22Rv1 (cell line): ENCODE data around the gene BCOR.

Source experiments
- CTCF ChIP-seq: fragments of 450-650 bp; IDR thresholded peaks from 2 replicates; pipeline ENCODE4 v1.5.1; 2017; ENCODE audit warnings: mild to moderate bottlenecking
- ZFX ChIP-seq: fragments of 450-650 bp; IDR thresholded peaks from 2 replicates; pipeline ENCODE4 v1.6.1; 2017; ENCODE audit warnings: antibody characterized with exemption, borderline replicate concordance

- TF ChIP-seq CTCF (no peak), ZFX (no peak)
These were observed 2.0 kb downstream of the BCOR start for GRCh38 chrX:40095583-40096394.
